NOMO-1 treated with dmso at 0.1 percent for 144 hours (cell line): ENCODE measurements around the gene TRMT61B.

Source experiments
- DNase-seq: peaks from one replicate; lab custom pipeline; 2025; ENCODE audit not compliant: unreplicated experiment; lab: John Stamatoyannopoulos, UW

Gene TRMT61B

DNA sequence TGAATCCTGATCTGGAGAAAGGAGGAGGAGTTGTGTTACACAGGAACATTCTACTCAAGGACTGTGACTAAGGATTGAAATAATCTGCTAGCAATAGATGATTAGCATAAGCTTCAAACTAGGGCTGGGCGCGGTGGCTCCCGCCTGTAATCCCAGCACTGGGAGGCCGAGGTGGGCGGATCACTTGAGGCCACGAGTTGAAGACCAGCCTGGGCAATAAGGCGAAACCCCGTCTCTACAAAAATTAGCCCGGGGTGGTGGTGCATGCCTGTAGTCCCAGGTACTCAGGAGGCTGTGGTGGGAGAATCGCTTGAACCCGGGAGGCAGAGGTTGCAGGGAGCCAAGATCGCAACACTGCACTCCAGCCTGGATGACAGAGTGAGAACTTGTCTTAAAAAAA is 1.5 kb downstream of the TRMT61B start:
- DNase-seq: no peak

DNA sequence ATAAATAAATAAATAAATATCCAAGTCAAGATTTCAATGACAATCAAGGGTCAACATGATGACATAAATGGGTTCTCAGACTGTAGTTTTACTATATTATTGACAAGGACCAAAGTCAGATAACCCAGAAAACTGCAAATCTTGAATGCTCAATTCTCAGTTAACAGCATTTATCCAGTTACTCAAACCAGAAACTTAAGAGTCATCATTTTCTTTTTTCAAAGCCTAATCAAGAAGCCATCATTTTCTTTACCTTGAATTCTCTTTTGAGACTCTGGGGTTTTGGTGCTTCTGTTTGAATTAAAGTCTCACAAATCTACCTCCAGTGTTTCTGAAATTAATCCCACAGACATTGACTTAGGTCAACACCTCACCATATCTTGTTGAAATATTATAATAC is 14.1 kb downstream of the TRMT61B start:
- no peak for DNase-seq

- no peak for DNase-seq
These were observed 14.9 kb downstream of the TRMT61B start for GRCh38 chr2:28855193-28855592.

DNA sequence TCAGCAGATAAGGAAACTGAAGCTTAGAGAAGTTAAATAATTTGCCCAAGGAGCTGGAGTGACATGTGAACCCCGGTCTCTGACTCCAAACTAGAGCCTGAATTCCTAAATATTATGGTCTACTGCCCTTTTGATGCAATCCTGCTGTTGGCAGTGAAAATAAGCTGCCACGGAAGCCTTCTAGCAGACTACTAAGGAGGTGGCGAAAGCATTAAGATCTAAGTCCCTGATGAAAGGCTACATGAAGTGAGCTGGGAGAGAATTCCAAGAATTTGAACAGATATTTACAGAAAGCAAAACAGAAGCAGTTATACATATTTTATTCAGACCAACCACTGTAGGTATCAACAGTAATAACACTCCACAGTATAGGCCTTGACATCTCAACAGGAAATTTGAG is 28.1 kb downstream of the TRMT61B start:
- no peak for DNase-seq

DNA sequence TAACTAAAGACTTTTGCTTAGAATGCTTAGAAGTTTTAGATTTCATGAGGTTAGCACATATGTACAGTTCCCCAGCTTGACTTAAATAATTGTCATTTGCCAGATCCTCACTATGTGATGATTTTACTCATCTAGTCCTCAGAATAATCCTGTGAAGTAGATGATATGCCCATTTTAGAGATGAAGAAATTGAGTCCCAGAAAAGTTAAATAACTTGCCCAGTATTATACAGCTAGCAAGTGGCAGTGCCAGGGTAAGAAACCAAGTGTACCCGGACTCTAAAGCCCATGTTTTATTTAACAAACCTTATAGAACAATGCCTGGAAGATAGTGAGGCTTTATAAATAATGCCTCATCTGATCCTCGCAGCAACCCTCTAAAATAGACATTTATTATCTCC is 31.1 kb downstream of the TRMT61B start:
- DNase-seq: no peak

DNA sequence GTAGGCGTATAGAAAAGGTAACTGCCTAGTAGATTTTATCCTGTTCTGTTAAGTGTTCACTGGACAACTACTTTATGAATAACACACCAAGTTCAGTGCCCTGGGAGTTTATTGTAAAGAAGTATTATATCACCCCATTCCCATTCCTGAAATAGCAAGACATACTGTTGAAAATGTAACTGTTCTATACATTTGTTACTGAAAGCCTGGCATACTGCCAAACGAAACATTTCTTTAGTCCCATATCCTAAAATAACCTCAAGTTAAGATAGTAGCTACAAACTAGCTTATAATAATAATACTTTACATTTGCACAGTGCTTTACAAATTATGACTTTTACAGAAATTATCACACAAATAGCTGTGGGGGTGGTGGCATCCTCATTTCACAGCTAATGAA is 34.3 kb downstream of the TRMT61B start:
- no peak for DNase-seq

GRCh38 chr2:28833740-28834470 is 36.2 kb downstream of the TRMT61B start:
- no peak for DNase-seq

- DNase-seq: no peak
These were observed 41.7 kb downstream of the TRMT61B start for GRCh38 chr2:28828382-28828781.

- DNase-seq: no peak
These were observed 45.2 kb downstream of the TRMT61B start for GRCh38 chr2:28824870-28825269.

DNA sequence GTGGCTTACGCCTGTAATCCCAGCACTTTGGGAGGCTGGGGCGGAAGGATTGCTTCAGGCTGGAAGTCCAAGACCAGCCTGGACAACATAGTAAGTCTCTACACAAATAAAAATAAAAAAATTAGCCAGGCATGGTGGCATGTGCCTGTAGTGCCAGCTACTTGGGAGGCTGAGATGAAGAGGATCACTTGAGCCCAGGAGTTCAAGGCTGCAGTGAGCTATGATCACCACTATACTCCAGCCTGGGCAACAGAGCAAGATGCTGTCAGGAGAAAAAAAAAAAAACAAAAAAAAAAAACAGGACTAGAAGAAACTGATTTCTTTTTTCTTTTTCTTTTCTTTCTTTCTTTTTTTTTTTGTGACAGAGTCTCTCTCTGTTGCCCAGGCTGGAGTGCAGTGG is 45.9 kb downstream of the TRMT61B start:
- DNase-seq: no peak

DNA sequence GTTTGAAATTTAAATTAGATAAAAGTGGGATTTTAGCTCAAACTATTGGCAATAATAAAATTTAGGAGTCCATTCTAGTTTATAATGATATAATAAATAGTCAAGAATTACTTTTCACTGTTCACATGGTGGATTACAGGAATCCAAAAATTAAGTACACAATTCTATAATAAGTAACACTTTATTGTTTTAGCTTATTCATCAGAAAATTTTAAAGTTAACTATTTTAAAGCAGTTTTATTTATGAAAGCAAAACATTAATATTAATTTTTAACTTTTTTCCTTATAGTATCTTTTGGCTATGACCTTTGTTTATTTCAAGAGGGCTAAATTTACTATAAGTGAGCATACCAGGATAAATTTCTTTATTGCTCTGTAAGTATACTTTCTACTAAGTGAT is 48.1 kb downstream of the TRMT61B start:
- no peak for DNase-seq

GRCh38 chr2:28821295-28821958 is 48.7 kb downstream of the TRMT61B start:
- no peak for DNase-seq

DNA sequence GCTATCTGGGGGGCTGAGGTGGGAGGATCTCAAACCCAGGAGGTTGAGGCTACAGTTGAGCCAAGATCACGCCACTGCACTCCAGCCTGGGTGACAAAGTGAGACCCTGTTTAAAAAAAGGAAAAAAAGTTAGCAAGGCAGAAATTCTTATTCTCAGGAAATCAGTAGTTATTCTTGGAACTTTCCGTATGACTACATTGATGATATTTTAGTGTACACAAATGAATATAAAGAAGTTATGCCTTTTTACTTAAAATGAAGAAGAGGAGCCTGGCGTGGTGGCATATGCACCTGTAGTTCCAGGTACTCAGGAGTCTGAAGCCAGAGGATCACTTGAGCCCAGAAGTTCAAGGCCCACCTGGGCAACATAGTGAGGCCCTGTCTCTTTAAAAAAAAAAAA is 52.1 kb downstream of the TRMT61B start:
- no peak for DNase-seq

DNA sequence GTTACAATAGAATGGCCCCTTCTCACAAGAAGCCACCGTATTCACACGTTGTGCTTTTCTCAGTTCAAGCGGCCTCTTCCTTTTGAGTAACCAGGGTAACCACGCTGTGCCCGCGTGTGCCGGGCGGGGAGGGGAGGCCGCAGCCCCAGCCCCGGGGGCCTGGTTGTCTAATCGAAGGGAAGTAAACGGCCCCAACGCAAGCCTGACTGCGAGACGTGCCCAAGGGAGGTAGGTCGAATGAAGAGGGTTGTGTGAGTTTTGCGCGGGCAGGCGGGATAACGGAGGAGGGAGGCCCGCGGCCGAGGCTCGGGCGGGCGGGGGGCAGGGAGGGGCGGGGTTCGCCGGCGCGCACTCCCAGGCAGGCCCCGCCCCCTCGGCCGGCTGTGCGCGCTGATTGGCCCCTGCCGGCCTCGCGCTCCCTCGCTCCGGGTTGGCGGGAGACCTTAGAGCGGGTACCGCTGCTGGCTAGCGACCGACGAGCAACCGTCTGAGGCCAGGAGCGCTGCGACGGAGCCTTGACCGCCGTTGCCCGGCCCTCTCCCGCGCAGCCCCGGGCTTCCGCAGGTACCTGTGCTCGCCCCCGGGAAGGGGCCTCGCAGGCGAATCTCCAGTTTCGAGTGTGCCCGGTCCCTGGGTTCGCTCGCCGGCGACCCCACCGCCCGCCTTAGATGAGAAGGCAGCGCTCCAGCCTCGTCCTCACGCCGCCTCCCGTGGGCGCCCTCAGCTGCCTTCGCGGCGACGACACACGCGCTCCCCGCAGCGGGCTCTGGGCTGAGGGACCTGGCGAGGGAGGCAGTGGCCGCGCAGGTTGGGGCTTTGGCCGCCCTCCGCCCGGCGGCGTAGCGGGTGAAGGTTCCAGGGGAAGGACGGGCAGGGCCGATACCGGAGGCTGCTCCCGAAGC is 59.5 kb downstream of the TRMT61B start, which contains the start of gene SPDYA:
Gene SPDYA, plus strand, starts transcription at position 451 of the 902 bp plus-strand sequence. CDS start 5,181 bp downstream, outside the sequence.
- peak; percentile 71 for DNase-seq

DNA sequence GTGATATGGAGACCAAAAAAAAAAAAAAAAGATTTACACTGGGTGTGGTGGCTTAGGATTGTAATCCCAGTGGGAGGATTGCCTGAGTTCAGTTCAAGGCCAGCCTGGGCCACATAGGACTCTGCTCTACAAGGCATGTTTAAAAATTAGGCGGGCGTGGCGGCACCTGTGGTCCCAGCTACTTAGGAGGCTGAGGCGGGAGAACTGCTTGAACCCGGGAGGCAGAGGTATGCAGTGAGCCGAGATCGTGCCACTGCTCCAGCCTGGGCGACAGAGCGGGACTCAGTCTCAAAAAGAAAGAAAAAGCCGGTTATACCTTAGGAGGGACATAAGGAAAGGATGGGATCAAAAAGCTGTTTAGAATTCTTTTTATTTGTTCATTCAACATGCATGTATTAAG is 60.2 kb downstream of the TRMT61B start:
- DNase-seq: no peak

DNA sequence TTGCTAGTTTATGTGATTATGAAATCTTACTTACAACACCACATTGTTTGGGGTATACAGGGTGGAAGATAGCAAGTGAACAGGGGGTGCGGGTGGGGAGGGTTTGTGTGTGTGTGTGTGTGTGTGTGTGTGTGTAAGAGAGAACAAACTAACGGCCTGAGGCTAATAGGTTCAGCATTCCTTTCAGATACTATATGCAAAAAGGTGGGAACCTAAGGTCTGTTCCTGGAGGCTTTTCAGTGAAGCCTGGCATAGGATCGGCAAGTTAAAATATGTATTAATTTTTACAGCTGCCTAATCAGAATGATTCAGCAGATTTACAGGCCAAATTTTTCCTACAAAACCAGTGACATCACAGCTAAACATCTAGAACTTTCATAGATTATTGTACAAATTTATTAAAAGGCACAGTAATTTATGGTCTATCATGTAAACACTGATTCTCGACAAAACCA is 67.1 kb downstream of the TRMT61B start:
- DNase-seq: no peak

- no peak for DNase-seq
These were observed 68.4 kb downstream of the TRMT61B start for GRCh38 chr2:28801726-28802125.
